Measurements from ENCODE around the gene STK36. TPM values are rescaled to one million over a fixed set of nuclear protein-coding genes. Genes with fewer than 3 reads are reported as not detected.

Gene STK36
- total and polyA plus RNA-seq, 4 experiments from 2014 or later = 3.7 to 27.3 (median 15.1) TPM

DNA sequence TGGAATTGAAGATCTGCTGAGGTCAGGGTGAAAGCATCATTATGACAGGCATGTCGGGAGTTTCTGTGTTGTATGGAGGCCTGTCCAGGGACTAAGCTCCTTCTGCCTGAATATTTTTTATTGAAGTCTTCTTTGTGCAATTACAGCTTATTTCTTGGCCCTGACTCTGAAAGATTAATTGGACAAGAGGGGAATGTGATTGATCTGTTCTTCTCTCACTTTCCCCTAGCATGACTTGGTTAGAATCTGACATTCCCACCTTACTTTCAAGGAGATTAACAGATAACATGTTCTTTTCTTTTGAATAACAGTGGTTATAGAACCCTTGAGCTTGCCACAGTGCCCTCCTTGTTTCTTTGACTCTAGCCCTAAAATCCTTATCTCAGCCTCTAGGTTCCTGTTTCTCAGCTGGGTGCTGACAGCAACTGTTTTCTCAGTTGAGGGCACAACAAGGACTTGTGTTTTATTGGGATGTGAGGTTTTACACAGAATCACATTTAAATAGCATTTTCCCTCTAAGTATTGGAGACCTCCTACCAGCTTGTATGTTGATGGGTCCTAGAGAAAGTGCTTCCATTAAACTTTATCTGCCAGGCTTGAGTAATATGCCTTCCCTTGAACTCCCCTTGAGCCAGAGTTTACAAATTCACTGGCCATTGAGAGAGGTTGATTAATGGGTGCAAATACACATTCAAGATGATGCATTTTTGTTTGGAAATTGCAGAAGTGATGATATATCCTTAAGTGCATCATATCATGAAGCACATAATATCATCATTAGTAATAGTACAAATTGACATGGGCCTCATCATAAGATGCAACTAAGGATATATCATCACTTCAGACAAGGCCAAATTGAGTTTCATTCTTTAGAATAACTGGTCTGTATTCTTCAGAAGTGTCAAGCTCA, 51.2 kb downstream of the STK36 start:
- Mint-ChIP-seq H3K4me1 (peaks cover 13 to 21% (median 18%) of the 10 kb centered on the region in 4 donors), H3K4me3 (no peak overlapping the region), H3K9me3 (peaks cover 2 to 22% (median 16%) of the 10 kb centered on the region in 8 donors), H3K27ac (peak overlapping the region in 4 of 7 donors; percentile 13 to 65 (median 41)), H3K36me3 (peaks cover 10 to 18% of the 10 kb centered on the region in 2 donors), H3K27me3 (no peaks in the 10 kb centered on the region)
- H3K36me3 ChIP-seq (ENCODE audit: insufficient read depth, low read length) = no peaks in the 10 kb centered on the region
- ChIA-PET POLR2A (ENCODE audit: partially characterized antibody) (no interaction called here), CTCF (ENCODE audit: partially characterized antibody) (interaction anchor here (1.0 kb wide), 1 partner anchor 124 kb away, joined by 4 read pairs; no protein-coding TSS in a partner anchor)
- DNase-seq = no peak
- no peaks in the 10 kb centered on the region for H3K4me1 ChIP-seq (ENCODE audit: insufficient read depth, low read length)
- no peak overlapping the region for H3K27ac ChIP-seq (ENCODE audit: low read depth, low read length)
- intact Hi-C loops (cut with micrococcal nuclease) = no loop called here
- no peaks in the 10 kb centered on the region for H3K27me3 ChIP-seq (ENCODE audit: insufficient read depth, low read length)
- no peaks in the 10 kb centered on the region for H3K9me3 ChIP-seq (ENCODE audit: control insufficient read depth in 1 of 2, low read length in 2 of 2)
- no peak overlapping the region for H3K4me3 ChIP-seq (ENCODE audit: low read length in 2 of 2)

DNA sequence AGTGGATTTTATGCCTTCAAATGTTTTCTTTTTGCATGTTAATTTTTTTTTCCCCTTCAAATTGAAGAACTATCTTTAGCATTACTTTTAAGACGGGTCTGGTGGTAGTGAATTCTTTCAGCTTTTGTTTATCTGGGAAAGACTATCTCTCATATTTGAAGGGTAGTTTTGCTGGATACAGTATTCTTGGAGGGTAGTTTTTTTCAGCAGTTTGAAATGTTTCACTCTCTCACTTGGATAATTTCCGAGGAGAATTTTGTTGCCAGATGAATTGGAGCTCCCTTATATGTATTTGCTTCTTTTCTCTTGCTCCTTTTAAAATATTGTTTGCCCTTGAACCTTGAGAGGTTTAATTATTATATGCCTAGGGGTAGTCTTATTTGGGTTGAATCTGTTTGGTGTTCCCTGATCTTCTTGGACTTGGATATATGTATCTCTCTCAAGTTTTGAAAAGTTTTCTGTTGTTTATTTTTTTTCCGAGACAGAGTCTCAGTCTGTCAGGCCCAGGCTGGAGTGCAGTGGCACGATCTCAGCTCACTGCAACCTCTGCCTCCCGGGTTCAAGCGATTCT, 54.2 kb downstream of the STK36 start:
- Histone ChIP-seq H3K4me1 (ENCODE audit: insufficient read depth, low read length) (no peaks in the 10 kb centered on the region), H3K9me3 (ENCODE audit: control insufficient read depth in 1 of 2, low read length in 2 of 2) (no peaks in the 10 kb centered on the region), H3K4me3 (ENCODE audit: low read length in 2 of 2) (no peak overlapping the region), H3K36me3 (ENCODE audit: insufficient read depth, low read length) (no peaks in the 10 kb centered on the region), H3K27ac (ENCODE audit: low read depth, low read length) (no peak overlapping the region), H3K27me3 (ENCODE audit: insufficient read depth, low read length) (no peaks in the 10 kb centered on the region)
- DNase-seq = no peak
- Mint-ChIP-seq H3K36me3 (peaks cover 13 to 24% of the 10 kb centered on the region in 2 donors), H3K9me3 (peaks cover 2 to 22% (median 16%) of the 10 kb centered on the region in 8 donors), H3K4me3 (no peak overlapping the region), H3K4me1 (peaks cover 13 to 16% (median 14%) of the 10 kb centered on the region in 4 donors), H3K27me3 (no peaks in the 10 kb centered on the region), H3K27ac (no peak overlapping the region)
- intact Hi-C loops (cut with micrococcal nuclease) = no loop called here
- ChIA-PET POLR2A (ENCODE audit: partially characterized antibody) (no interaction called here), CTCF (ENCODE audit: partially characterized antibody) (interaction anchor here (1.6 to 2.2 kb wide), 2 partner anchors 122 to 151 kb away, joined by 4 to 11 read pairs; no protein-coding TSS in a partner anchor)

DNA sequence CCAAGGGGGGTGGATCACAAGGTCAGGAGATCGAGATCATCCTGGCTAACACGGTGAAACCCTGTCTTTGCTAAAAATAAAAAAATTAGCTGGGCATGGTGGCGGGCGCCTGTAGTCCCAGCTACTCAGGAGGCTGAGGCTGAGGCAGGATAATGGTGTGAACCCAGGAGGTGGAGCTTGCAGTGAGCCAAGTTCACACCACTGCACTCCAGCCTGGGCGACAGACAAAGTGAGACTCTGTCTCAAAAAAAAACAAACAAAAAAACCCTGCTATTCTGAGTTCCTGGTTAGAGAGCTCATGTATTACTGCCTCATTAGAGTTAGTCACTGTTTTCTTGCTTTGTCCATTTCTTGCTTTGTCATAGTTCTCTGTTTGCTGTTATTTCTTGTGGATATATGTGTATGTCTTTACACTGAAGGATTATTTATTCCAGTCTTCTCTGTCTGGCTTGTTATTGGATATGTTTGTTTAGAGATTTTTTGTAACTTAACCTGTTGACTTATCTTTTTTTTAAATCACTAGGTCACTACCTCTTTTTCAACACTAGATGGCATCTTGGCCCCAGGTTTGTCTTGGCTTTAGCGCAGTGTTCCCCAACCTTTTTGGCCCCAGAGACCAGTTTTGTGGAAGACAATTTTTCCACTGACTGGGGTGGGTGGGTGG, 55.7 kb downstream of the STK36 start:
- DNase-seq = peak in 1 of 5 donors; percentile 7
- no peaks in the 10 kb centered on the region for H3K27me3 ChIP-seq (ENCODE audit: insufficient read depth, low read length)
- H3K36me3 Mint-ChIP-seq = peaks cover 13 to 31% of the 10 kb centered on the region in 2 donors
- intact Hi-C loops (cut with micrococcal nuclease) = loop anchor here (1.0 kb wide), 1 partner anchor 120 kb away; no protein-coding TSS in a partner anchor
- H3K27ac Mint-ChIP-seq = no peak overlapping the region
- H3K4me1 Mint-ChIP-seq = peaks cover 9 to 12% (median 10%) of the 10 kb centered on the region in 4 donors
- H3K27ac ChIP-seq (ENCODE audit: low read depth, low read length) = no peak overlapping the region
- no peaks in the 10 kb centered on the region for H3K4me1 ChIP-seq (ENCODE audit: insufficient read depth, low read length)
- POLR2A ChIA-PET (ENCODE audit: partially characterized antibody) = no interaction called here
- peaks cover 2 to 22% (median 16%) of the 10 kb centered on the region in 8 donors for H3K9me3 Mint-ChIP-seq
- H3K27me3 Mint-ChIP-seq = no peaks in the 10 kb centered on the region
- CTCF ChIA-PET (ENCODE audit: partially characterized antibody) = interaction anchor here (1.6 to 2.2 kb wide), 2 partner anchors 120 to 149 kb away, joined by 4 to 11 read pairs; no protein-coding TSS in a partner anchor
- H3K4me3 Mint-ChIP-seq = peak overlapping the region in 1 of 8 donors; percentile 27
- H3K36me3 ChIP-seq (ENCODE audit: insufficient read depth, low read length) = no peaks in the 10 kb centered on the region
- no peaks in the 10 kb centered on the region for H3K9me3 ChIP-seq (ENCODE audit: control insufficient read depth in 1 of 2, low read length in 2 of 2)
- H3K4me3 ChIP-seq (ENCODE audit: low read length in 2 of 2) = no peak overlapping the region

DNA sequence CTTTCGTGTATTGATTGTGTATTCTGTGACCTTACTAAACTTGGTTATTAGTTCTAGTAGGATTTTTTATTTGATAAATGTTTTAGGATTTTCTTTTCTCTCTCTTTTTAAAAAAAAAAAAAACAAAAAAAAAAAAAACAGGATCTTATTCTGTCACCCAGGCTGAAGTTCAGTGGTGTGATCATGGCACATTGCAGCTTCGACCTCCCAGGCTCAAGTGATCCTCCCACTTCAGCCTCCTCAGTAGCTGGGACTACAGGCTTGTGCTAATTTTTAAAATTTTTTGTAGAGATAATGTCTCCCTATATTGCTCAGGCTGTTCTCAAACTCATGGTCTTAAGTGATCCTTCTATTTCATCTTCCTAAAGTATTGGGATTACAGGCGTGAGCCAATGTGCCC, 57.8 kb downstream of the STK36 start:
- Histone ChIP-seq H3K36me3 (ENCODE audit: insufficient read depth, low read length) (no peaks in the 10 kb centered on the region), H3K4me3 (ENCODE audit: low read length in 2 of 2) (no peak overlapping the region), H3K27me3 (ENCODE audit: insufficient read depth, low read length) (no peaks in the 10 kb centered on the region), H3K4me1 (ENCODE audit: insufficient read depth, low read length) (peaks cover 11% of the 10 kb centered on the region), H3K27ac (ENCODE audit: low read depth, low read length) (no peak overlapping the region), H3K9me3 (ENCODE audit: control insufficient read depth in 1 of 2, low read length in 2 of 2) (no peaks in the 10 kb centered on the region)
- POLR2A ChIA-PET (ENCODE audit: partially characterized antibody) = no interaction called here
- no peak overlapping the region for H3K27ac Mint-ChIP-seq
- intact Hi-C loops (cut with micrococcal nuclease) = no loop called here
- H3K4me3 Mint-ChIP-seq = no peak overlapping the region
- H3K4me1 Mint-ChIP-seq = peaks cover 13 to 17% (median 14%) of the 10 kb centered on the region in 4 donors
- no peak for DNase-seq
- peaks cover 24 to 37% of the 10 kb centered on the region in 2 donors for H3K36me3 Mint-ChIP-seq
- peaks cover 2 to 22% (median 16%) of the 10 kb centered on the region in 8 donors for H3K9me3 Mint-ChIP-seq
- H3K27me3 Mint-ChIP-seq = no peaks in the 10 kb centered on the region
- CTCF ChIA-PET (ENCODE audit: partially characterized antibody) = interaction anchor here (1.3 to 1.5 kb wide), 2 partner anchors 42 to 139 kb away, joined by 3 read pairs; no protein-coding TSS in a partner anchor

DNA sequence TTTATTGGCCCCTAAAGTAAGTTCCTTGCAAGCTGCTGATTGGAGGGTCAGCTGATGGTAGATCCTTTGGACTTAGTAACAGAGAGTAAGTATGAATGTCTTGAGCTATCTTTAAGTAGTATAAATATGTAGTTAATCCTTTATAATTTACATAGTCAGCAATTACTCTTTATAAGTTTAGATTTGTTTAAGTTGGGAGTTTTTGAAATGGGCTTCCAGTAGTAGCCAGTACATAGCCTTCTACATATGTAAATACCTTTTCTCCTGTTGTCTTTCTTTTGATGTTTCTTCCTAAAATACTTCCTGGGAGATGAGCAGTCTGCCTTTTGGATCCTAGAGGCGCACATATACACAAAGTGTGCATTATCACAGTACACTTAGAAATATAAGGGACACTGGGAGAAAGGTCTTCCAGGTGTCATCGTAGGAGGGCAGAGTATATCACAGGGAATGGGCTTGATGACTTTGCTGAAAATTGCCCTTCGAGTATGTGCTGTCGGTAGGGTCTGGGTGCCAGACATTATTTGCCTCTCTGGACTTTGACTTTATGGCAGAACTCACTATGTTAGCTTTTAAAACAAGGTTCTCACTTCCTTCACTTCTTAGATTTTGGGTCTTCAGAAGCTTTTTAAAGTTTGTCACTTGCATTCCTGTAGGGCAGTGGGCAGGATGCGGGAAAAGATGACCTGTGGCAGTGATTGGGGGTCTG, 60.3 kb downstream of the STK36 start:
- intact Hi-C loops (cut with micrococcal nuclease) = no loop called here
- CTCF ChIA-PET (ENCODE audit: partially characterized antibody) = interaction anchor here (1.1 to 1.6 kb wide), 3 partner anchors 21 to 116 kb away, joined by 5 to 6 read pairs (median 6); no protein-coding TSS in a partner anchor
- Histone ChIP-seq H3K27me3 (ENCODE audit: insufficient read depth, low read length) (no peaks in the 10 kb centered on the region), H3K9me3 (ENCODE audit: control insufficient read depth in 1 of 2, low read length in 2 of 2) (no peaks in the 10 kb centered on the region), H3K4me3 (ENCODE audit: low read length in 2 of 2) (no peak overlapping the region), H3K27ac (ENCODE audit: low read depth, low read length) (no peak overlapping the region), H3K4me1 (ENCODE audit: insufficient read depth, low read length) (peaks cover 11% of the 10 kb centered on the region), H3K36me3 (ENCODE audit: insufficient read depth, low read length) (no peaks in the 10 kb centered on the region)
- Mint-ChIP-seq H3K27me3 (no peaks in the 10 kb centered on the region), H3K4me1 (peaks cover 13 to 17% (median 15%) of the 10 kb centered on the region in 4 donors), H3K4me3 (no peak overlapping the region), H3K36me3 (peaks cover 33% of the 10 kb centered on the region in 2 donors), H3K9me3 (peaks cover 2 to 5% (median 3%) of the 10 kb centered on the region in 8 donors), H3K27ac (no peak overlapping the region)
- DNase-seq = no peak
- POLR2A ChIA-PET (ENCODE audit: partially characterized antibody) = no interaction called here

DNA sequence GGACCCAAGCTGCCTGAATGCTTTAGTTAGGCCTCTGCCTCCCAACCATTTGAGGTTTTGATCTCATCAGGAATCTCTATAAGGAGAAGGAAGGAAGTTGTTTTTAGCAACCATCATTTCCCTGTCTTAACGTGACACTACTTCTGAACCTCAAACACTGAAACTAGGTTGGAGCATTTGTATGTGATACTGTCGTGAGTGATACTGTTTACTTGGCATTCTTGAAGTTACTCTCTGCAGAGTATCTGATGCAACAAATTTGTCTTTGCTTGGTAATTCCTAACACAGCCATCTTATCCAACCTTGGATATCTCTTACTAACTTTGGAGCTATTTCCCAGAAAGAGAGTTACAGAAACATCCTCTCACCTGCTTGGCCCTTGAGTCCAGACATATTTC, 60.9 kb downstream of the STK36 start:
- H3K9me3 ChIP-seq (ENCODE audit: control insufficient read depth in 1 of 2, low read length in 2 of 2) = no peaks in the 10 kb centered on the region
- no peak overlapping the region for H3K27ac Mint-ChIP-seq
- DNase-seq = no peak
- no peak overlapping the region for H3K4me3 Mint-ChIP-seq
- H3K4me1 ChIP-seq (ENCODE audit: insufficient read depth, low read length) = peaks cover 11% of the 10 kb centered on the region
- H3K27me3 Mint-ChIP-seq = no peaks in the 10 kb centered on the region
- H3K27ac ChIP-seq (ENCODE audit: low read depth, low read length) = no peak overlapping the region
- POLR2A ChIA-PET (ENCODE audit: partially characterized antibody) = no interaction called here
- no peak overlapping the region for H3K4me3 ChIP-seq (ENCODE audit: low read length in 2 of 2)
- no peaks in the 10 kb centered on the region for H3K27me3 ChIP-seq (ENCODE audit: insufficient read depth, low read length)
- H3K36me3 ChIP-seq (ENCODE audit: insufficient read depth, low read length) = no peaks in the 10 kb centered on the region
- H3K36me3 Mint-ChIP-seq = peaks cover 33 to 35% of the 10 kb centered on the region in 2 donors
- peaks cover 13 to 17% (median 14%) of the 10 kb centered on the region in 4 donors for H3K4me1 Mint-ChIP-seq
- peaks cover 1 to 2% (median 1%) of the 10 kb centered on the region in 8 donors for H3K9me3 Mint-ChIP-seq
- CTCF ChIA-PET (ENCODE audit: partially characterized antibody) = interaction anchor here (1.5 kb wide), 1 partner anchor 84 kb away, joined by 5 read pairs; no protein-coding TSS in a partner anchor
- intact Hi-C loops (cut with micrococcal nuclease) = no loop called here

All from CD4-positive, alpha-beta memory T cell (primary cell).